ENCODE results near the gene MED23.

MED23 gene

GRCh38 chr6:131641554-131641953, 13.5 kb upstream of the MED23 start:
- DNase-seq (ENCODE audit: low read depth in 2 of 2), result no peak

- no peak for DNase-seq (ENCODE audit: low read depth in 2 of 2)
These were observed 12.5 kb upstream of the MED23 start for GRCh38 chr6:131640576-131640975.

DNA sequence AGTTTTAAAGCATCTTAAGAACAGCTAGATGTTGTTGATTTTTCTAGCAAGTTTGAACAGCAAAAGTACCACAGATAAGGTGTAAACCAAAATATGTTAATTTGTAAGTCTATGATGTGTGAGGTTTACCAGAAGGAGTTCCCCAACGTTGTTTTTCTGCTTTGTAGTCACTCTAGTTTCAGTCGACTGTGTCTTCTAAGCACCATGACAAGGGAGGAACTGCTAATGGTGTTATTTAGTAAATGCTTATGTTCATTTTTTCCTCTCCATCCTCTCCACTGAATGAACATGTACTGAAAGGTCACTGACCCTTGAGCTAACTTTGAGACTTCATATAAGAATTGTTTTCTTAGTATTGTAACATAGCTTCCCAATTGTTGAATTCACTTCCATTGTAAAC, 12.1 kb upstream of the MED23 start:
- DNase-seq (ENCODE audit: low read depth in 2 of 2), result no peak

DNA sequence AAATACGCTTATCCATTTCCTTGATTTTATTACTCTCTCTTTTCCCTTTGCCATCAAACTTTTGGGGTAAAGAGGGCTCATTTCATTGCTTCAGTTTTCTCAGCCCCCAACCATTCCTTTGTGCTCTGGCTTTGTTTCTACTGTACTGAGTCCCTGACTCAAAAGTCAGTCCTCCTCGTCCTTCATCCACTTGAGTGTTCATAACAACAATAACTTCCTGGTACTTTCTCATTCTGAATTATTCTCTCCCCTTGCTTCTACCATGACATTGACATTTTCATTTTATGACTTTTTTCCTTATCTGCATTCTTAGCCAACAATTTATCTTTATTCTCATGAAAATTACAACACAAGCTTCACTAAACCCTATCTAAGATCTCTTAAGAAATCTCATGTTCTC, 10.0 kb upstream of the MED23 start:
- no peak for DNase-seq (ENCODE audit: low read depth in 2 of 2)

DNA sequence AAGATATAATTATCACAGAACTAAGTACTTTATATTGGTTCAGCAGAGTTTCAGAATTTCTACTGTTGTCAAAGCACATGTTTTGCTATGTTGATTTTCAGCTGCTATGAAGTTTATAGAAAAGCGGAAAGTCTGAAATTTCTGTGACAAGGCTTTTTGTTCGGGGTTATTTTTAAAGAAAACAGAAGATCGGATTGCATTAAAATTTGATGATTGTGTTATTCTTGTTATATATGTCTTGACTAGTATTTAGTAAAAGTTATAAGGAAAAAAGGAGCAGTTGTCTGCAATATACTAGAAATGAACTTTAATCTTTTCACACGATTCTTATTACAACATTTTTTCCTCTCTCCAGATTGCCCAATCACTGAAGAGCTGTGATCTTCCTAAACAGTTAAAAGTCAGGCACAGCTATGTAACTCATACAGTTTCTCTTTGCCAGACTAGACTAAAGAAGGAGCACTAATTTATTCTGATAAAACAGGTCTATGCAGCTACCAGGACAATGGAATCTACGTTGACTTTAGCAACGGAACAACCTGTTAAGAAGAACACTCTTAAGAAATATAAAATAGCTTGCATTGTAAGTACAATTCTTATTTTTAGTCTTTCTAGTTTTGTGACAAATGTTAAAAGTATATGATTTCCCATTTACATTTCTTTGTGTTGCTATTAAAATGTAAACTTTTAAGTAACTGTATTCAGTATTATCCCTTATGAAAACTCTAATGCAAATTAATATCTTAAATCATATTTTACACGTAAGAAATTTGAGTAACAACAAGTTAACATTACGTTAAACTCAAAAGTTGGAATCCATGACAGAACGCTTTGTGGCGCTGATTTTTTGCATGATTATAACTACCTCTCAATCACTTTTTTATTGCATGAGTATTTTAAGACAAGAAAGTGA, 9.1 kb upstream of the MED23 start, which contains the start of gene ENPP3:
Gene ENPP3 (plus strand): TSS at position 423 of the 913 bp plus-strand sequence. CDS start 83 bp downstream, at position 506.
- no peak for DNase-seq (ENCODE audit: low read depth in 2 of 2)

DNA sequence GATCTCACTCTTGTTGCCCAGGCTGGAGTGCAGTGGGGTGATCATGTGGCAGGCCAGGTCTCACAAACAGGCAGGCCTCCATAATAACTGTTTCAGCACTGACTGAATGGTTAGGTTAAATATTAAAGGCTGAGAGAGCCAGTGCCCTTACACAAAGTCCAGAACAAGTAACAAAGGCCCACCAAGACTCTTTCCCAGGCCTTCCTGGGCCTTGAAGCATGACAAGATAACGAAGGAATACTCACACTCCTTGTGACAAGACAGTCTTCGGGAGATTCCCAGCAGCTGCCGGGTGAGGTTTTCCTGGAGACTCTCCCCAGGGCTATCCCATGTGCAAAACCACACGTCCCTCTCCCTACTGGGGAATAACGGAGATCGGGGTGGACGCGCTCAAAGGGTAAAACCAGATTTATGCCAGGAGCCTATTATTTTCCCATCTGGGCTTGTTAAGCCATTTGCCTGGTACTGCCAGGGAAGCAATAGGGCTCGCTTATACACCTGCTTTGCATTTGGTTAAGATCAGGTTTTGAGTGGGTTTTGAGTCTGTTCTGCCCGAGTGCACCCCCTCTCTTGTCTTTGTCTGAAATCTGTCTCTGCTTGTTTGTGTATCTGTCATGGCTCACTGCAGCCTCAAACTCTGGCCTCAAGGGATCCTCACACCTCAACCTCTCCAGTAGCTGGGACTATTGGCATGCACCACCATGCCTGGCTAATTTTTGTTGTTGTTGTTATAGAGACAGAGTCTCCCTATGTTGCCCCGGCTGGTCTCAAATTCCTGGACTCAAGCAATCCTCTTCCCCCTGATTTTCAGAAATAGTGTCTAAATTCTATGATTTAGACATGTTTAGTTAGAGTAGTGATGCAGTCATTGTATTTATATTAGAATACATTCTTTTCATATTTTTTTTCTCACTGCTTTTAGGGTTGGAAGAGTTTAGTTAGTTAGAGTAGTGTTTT, 7.6 kb upstream of the MED23 start:
- no peak for DNase-seq (ENCODE audit: low read depth in 2 of 2)

GRCh38 chr6:131631625-131632289, 3.7 kb upstream of the MED23 start:
- no peak for DNase-seq (ENCODE audit: low read depth in 2 of 2)

- no peak for DNase-seq (ENCODE audit: low read depth in 2 of 2)
These were observed 1.6 kb upstream of the MED23 start for GRCh38 chr6:131629651-131630050.

GRCh38 chr6:131628726-131629125, 684 bp upstream of the MED23 start:
- no peak for DNase-seq (ENCODE audit: low read depth in 2 of 2)

- DNase-seq (ENCODE audit: low read depth in 2 of 2), result no peak
These were observed 12.8 kb downstream of the MED23 start for GRCh38 chr6:131615275-131615674.

GRCh38 chr6:131613296-131613925, 14.6 kb downstream of the MED23 start:
- DNase-seq (ENCODE audit: low read depth in 2 of 2), result no peak

GRCh38 chr6:131602781-131603312, 25.2 kb downstream of the MED23 start:
- no peak for DNase-seq (ENCODE audit: low read depth in 2 of 2)

GRCh38 chr6:131600716-131601115, 27.3 kb downstream of the MED23 start:
- DNase-seq (ENCODE audit: low read depth in 2 of 2), result no peak

- DNase-seq (ENCODE audit: low read depth in 2 of 2), result no peak
These were observed 30.6 kb downstream of the MED23 start for GRCh38 chr6:131597446-131597845.

- no peak for DNase-seq (ENCODE audit: low read depth in 2 of 2)
These were observed 34.0 kb downstream of the MED23 start for GRCh38 chr6:131594074-131594473.

DNA sequence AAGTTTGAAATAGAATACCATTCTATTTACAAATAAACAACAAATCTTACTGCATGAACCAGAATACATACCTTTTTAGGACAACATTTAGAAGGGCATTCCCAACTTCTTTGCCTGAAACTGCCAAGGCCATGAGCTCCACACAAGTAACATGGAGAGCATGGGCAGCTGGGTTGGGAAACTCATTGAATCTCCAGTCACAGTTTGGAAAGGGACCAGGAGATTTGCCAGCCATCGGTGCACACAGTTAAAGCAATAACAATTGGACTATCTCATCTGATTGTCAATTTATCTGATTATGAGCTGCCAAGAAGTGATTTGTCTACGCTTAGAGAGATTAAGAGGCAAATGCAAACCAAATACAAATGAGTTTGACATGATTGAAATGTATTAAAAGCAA, 35.1 kb downstream of the MED23 start:
- no peak for DNase-seq (ENCODE audit: low read depth in 2 of 2)

DNA sequence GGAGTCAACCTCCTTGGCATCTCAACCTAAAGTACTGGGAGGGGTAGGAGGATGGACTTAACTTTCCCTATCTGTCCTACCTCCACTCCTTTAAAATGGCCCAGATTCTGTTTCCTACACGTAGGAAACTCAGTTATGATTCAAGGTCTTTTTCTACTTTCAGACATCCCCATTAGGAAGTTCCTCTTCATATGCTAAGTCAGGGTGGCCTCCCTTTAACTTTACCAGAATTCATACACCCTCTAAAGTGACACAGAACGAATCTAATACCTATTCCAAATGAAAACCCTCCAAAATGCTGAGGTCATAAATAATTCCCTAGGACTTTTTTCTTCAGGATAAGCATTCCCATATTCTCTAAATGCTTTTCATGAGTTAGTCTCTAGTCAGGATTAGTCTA, 39.4 kb downstream of the MED23 start:
- DNase-seq (ENCODE audit: low read depth in 2 of 2), result no peak

DNA sequence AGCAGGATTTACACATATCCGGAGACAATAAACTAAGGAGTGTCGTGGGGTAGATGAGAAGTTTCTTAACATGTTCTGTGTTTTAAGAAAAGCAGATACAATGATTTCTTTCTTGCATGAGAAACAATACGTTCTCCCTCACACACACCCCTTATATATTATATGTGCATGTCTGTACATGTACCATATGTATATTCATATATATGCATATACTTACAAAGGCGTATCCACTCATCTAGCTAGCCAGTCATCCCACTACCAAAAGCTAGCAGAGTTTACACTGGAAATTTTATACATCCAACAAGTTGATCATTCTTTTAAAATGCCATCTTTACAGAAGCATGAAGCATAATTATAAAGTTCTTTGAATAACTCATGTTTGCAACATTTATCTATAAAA, 40.1 kb downstream of the MED23 start:
- DNase-seq (ENCODE audit: low read depth in 2 of 2), result no peak

DNA sequence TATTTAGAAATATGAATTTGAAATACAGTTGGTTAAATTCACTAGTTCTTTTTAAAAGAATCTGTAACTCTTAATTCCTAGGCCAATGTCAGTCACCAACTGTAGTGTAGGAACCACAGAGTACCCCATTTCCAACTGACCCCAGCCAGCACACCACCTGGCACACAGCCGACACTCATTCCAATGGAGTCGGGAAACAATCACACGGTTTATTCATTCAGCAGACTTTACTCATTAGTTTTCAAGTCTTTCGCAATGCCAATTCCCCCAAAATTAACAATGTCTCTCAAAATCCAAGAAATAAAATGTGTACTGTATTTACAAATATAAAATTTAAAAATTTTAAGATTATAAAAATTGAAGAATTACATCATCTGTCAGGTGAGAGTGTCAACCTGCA, 41.5 kb downstream of the MED23 start:
- no peak for DNase-seq (ENCODE audit: low read depth in 2 of 2)

DNA sequence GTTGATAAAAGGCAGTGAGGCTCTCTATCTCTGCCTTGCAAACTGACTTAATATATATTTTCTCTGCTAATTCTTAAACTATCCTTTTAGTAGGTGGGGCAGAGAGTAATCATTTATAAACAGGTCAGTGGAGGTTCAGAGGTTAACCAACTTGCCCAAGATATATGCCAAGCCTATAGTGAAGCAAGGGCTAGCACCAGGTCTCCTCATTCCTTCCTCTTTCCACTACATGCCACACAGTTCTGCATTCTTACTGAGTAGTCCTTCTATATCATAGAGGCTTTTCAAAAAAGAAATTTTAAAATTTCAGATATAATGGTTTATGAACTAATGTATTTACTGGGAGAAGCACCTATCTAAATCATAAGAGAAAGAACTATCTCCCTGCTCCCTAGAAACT, 46.5 kb downstream of the MED23 start:
- DNase-seq (ENCODE audit: low read depth in 2 of 2), result no peak

DNA sequence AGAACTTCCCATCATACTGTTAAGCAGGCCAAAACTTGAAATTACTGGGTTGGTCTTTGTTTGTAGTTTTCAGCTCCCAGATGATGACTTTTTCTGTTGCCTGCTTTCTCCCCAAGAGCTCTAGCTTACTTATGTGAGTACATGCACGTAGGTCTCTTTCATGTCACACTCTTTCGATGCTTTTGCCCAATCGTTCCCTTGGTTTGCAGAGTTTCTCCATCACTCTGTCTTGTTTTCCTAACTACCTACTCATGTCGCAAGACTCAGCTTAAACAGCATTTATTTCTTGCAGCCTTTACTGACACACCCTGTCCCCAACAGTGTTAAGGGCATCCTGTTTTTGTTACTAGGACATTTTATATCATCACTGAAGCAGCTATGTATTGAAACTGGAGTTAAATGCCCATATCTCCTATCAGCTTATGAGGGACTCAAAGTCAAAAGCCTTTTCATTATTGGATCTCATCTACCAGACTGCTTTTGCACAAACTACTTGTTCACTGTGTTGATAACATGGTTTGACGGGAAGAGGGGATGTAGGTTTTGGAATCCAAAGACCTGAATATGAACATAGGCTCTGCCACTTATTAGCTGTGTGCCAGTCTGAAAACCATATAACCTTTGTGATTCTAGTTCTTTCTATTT, 52.1 kb downstream of the MED23 start:
- no peak for DNase-seq (ENCODE audit: low read depth in 2 of 2)
